ENCODE measurements around the gene XRCC1.

DNA sequence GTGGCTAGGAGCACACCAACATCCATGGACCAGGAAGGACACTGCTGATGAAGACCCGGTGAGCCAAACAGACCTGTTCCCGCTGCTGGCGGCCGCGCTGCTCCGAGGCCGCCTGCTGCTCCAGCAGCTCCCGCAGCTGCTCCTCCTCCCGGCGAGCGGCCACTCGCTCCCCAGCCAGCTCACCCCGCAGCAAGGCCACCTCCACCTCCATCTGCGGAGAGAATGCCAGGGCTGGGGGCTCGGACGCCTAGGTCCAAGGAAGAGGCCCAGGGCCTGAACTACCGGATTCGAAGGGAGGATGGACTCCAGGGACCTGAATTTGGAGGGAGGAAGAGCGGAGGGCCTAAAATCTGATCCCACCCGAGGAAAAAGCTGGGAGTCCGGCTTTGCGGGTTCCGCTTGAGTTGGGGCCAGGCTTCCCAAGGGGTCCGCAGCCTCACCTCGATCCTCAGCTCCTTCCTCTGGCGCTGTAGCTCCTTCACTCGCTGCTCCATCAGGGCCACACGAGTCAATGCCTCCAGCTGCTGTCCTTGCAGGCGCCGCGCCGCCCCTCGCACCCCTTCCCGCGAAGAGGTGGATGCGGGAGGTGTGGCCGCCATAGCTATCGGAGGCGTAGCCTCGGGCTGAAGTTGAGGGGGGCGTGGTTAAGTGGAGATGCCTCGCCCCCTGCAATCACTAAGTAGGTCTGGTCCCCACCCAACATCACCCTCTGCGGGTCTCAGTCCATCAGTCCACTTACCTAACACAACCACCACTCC, 73.5 kb downstream of the XRCC1 start:
- TF ChIP-seq CTCF (IDR thresholded peaks at IDR 0.05; ENCODE audit: insufficient read depth, low read depth, low read length) (no peak), EZH2 (IDR thresholded peaks at IDR 0.05; ENCODE audit: insufficient read depth, low read length) (no peak)
